Smooth muscle cell (in vitro differentiated cells): Measurements from ENCODE around the gene SORBS1. TPM values are rescaled to one million over a fixed set of nuclear protein-coding genes. Genes with fewer than 3 reads are reported as not detected.

ENCODE experiments used
- DNase-seq: peaks from one replicate; lab custom pipeline; 2025; ENCODE audit not compliant: unreplicated experiment; lab: John Stamatoyannopoulos, UW
- H2AFZ ChIP-seq: fragments of 200-600 bp; sonication (generic); 2 replicates; pipeline ENCODE4 v1.6.0; 2016; ENCODE audit warnings: antibody characterized with exemption, low read depth, mild to moderate bottlenecking
- H3F3A ChIP-seq: fragments of 200-600 bp; sonication (generic); 2 replicates; pipeline ENCODE4 v1.6.0; 2017; ENCODE audit warnings: antibody characterized with exemption, low read depth
- H3K27ac ChIP-seq: fragments of 200-600 bp; sonication (generic); 2 replicates; pipeline ENCODE4 v1.5.1; 2016; ENCODE audit warnings: low read depth, mild to moderate bottlenecking
- H3K27me3 ChIP-seq: fragments of 200-600 bp; sonication (generic); 2 replicates; pipeline ENCODE4 v1.6.1; 2016; ENCODE audit warnings: low read depth, mild to moderate bottlenecking
- H3K36me3 ChIP-seq: fragments of 200-600 bp; sonication (generic); 2 replicates; pipeline ENCODE4 v1.5.1; 2016; ENCODE audit warnings: low read depth
- H3K4me1 ChIP-seq: fragments of 200-600 bp; sonication (generic); 2 replicates; pipeline ENCODE4 v1.5.1; 2016; ENCODE audit warnings: low read depth
- H3K4me2 ChIP-seq: fragments of 200-600 bp; sonication (generic); 2 replicates; pipeline ENCODE4 v1.6.0; 2016; ENCODE audit warnings: mild to moderate bottlenecking
- H3K4me3 ChIP-seq: fragments of 200-600 bp; sonication (generic); 2 replicates; pipeline ENCODE4 v1.5.1; 2016; ENCODE audit warnings: mild to moderate bottlenecking
- H3K79me2 ChIP-seq: fragments of 200-600 bp; sonication (generic); 2 replicates; pipeline ENCODE4 v1.6.0; 2016; ENCODE audit warnings: low read depth, mild to moderate bottlenecking
- H3K9ac ChIP-seq: fragments of 200-600 bp; sonication (generic); 2 replicates; pipeline ENCODE4 v1.6.0; 2016; ENCODE audit warnings: low read depth
- H3K9me3 ChIP-seq: fragments of 200-600 bp; sonication (generic); replicated peaks from 2 replicates; pipeline ENCODE4 v1.5.1; 2016; ENCODE audit warnings: low read depth
- H4K20me1 ChIP-seq: fragments of 200-600 bp; sonication (generic); 2 replicates; pipeline ENCODE4 v1.6.0; 2016; ENCODE audit warnings: low read depth
- CTCF ChIP-seq: fragments of 200-600 bp; sonication (generic); IDR thresholded peaks from 2 replicates; pipeline ENCODE4 v1.5.1; 2017; ENCODE audit warnings: borderline replicate concordance, mild to moderate bottlenecking, antibody characterized with exemption; ENCODE audit not compliant: insufficient read depth, poor library complexity, severe bottlenecking
- WGBS: methylation state at CpG from one replicate; pipeline ENCODE4 v1.1.7; 2016; ENCODE audit warnings: low lambda C conversion rate; 5-methylcytosine and 5-hydroxymethylcytosine counted together
- polyA plus RNA-seq: library from polyadenylated mRNA; unstranded; fragments of >200 nt; fragmentation: Nextera tagmentation; extraction: Ambion mirVana; gene quantifications from 2 replicates; pipeline ENCODE4 v1.2.1, GENCODE V29; 2016
- total RNA-seq: library from RNA; depleted of rRNA; stranded (reverse); fragments of >200 nt; gene quantifications from 2 replicates; pipeline ENCODE4 v1.2.3, GENCODE V29; 2014

Gene SORBS1
- total and polyA plus RNA-seq, 2 experiments from 2014 or later = 14.6 to 21.0 TPM

- Histone ChIP-seq H3K27me3 (no peaks in the 10 kb centered on the region), H2AFZ (no peak overlapping the region), H3K36me3 (no peaks in the 10 kb centered on the region), H3F3A (no peaks in the 10 kb centered on the region), H3K4me2 (no peak overlapping the region), H3K9me3 (no peaks in the 10 kb centered on the region), H3K4me1 (no peaks in the 10 kb centered on the region), H3K27ac (no peak overlapping the region), H3K79me2 (no peaks in the 10 kb centered on the region), H4K20me1 (no peaks in the 10 kb centered on the region), H3K4me3 (no peak overlapping the region), H3K9ac (no peak overlapping the region)
- 93% methylated on average over 19 of the region's 19 CpGs for WGBS
- TF ChIP-seq CTCF = no peak
- DNase-seq = no peak
Observed at GRCh38 chr10:95335933-95336699, 225.1 kb downstream of the SORBS1 start.

GRCh38 chr10:95334805-95335144 lies 226.4 kb downstream of the SORBS1 start:
- Histone ChIP-seq H3K4me2 (no peak overlapping the region), H3K79me2 (no peaks in the 10 kb centered on the region), H3K9me3 (no peaks in the 10 kb centered on the region), H2AFZ (no peak overlapping the region), H3K4me3 (no peak overlapping the region), H4K20me1 (no peaks in the 10 kb centered on the region), H3K27me3 (no peaks in the 10 kb centered on the region), H3K36me3 (no peaks in the 10 kb centered on the region), H3F3A (no peaks in the 10 kb centered on the region), H3K9ac (no peak overlapping the region), H3K4me1 (no peaks in the 10 kb centered on the region), H3K27ac (peak overlapping the region; percentile 55)
- no peak for TF ChIP-seq CTCF
- 95% methylated on average over 3 of the region's 3 CpGs for WGBS
- DNase-seq = no peak

- Histone ChIP-seq H3K27ac (peak overlapping the region; percentile 55), H3K27me3 (no peaks in the 10 kb centered on the region), H3K79me2 (no peaks in the 10 kb centered on the region), H3K4me2 (no peak overlapping the region), H3K36me3 (no peaks in the 10 kb centered on the region), H3K9ac (peak overlapping the region; percentile 21), H3K9me3 (no peaks in the 10 kb centered on the region), H3K4me1 (no peaks in the 10 kb centered on the region), H4K20me1 (no peaks in the 10 kb centered on the region), H2AFZ (no peak overlapping the region), H3F3A (no peaks in the 10 kb centered on the region), H3K4me3 (no peak overlapping the region)
- WGBS = 60% methylated on average over 12 of the region's 12 CpGs
- DNase-seq = no peak
- no peak for TF ChIP-seq CTCF
Observed at GRCh38 chr10:95333997-95334804, 227.0 kb downstream of the SORBS1 start.
